ENCODE results near the gene TAB3. TPM values are rescaled to one million over a fixed set of nuclear protein-coding genes. Genes with fewer than 3 reads are reported as not detected.

Gene TAB3
- total RNA-seq, 1 donor from 2014 or later: 13.3 TPM

- peaks cover 6% of the 10 kb centered on the region for H3K9me3 Mint-ChIP-seq
- H3K27me3 Mint-ChIP-seq (ENCODE audit: low read depth): no peaks in the 10 kb centered on the region
- H3K4me1 Mint-ChIP-seq: no peaks in the 10 kb centered on the region
- no peak overlapping the region for H3K4me3 Mint-ChIP-seq
- DNase-seq (ENCODE audit: low read depth, low spot score): no peak
- no peak overlapping the region for H3K27ac Mint-ChIP-seq (ENCODE audit: unreplicated experiment)
- H3K36me3 Mint-ChIP-seq (ENCODE audit: low read depth): no peaks in the 10 kb centered on the region
- no peak for TF ChIP-seq CTCF (conservative IDR thresholded peaks at IDR 0.05)
Measured at GRCh38 chrX:30930679-30931078, 41.6 kb upstream of the TAB3 start.

DNA sequence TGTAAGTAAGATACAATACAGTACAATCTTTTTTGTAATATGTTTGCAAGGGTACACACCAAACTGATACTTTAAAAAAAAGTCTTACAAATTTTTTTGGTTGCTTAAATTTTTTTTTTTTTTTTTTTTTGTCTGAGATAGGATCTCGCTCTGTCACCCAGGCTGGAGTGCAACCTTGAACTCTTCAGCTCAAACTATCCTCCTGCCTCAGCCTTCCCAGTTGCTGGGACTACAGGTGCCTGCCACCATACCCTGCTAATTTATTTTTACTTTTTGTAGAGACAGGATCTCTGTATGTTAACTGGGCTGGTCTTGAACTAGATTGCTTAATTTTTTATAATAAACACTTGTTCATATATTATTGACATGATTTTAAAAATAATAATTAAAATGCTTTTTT, 41.1 kb upstream of the TAB3 start:
- Mint-ChIP-seq H3K36me3 (ENCODE audit: low read depth) (no peaks in the 10 kb centered on the region), H3K4me1 (no peaks in the 10 kb centered on the region), H3K27me3 (ENCODE audit: low read depth) (no peaks in the 10 kb centered on the region), H3K9me3 (peaks cover 6% of the 10 kb centered on the region), H3K4me3 (no peak overlapping the region), H3K27ac (ENCODE audit: unreplicated experiment) (no peak overlapping the region)
- no peak for TF ChIP-seq CTCF (conservative IDR thresholded peaks at IDR 0.05)
- no peak for DNase-seq (ENCODE audit: low read depth, low spot score)

DNA sequence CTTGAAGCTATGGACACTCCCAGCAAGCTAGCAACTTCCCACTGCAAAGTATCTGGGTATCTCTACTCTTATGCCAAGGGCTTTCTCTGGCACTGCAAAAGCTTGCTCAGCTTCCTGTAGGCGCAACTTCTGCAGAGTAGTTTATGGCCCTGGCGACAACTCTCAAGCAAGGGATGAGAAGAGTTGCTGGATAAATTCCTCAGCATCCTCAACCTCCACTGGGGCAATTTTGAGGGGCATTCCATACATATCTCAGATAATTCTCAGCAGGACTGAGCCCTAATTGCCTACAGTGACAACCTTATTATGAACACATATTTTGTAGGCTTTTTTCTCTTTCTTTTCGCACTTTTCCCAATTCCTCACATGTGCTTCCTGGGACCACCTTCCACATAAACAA, 31.2 kb upstream of the TAB3 start:
- Mint-ChIP-seq H3K36me3 (ENCODE audit: low read depth) (no peaks in the 10 kb centered on the region), H3K4me1 (no peaks in the 10 kb centered on the region), H3K9me3 (peaks cover 12% of the 10 kb centered on the region), H3K4me3 (no peak overlapping the region), H3K27ac (ENCODE audit: unreplicated experiment) (no peak overlapping the region), H3K27me3 (ENCODE audit: low read depth) (no peaks in the 10 kb centered on the region)
- DNase-seq (ENCODE audit: low read depth, low spot score): no peak
- no peak for TF ChIP-seq CTCF (conservative IDR thresholded peaks at IDR 0.05)

DNA sequence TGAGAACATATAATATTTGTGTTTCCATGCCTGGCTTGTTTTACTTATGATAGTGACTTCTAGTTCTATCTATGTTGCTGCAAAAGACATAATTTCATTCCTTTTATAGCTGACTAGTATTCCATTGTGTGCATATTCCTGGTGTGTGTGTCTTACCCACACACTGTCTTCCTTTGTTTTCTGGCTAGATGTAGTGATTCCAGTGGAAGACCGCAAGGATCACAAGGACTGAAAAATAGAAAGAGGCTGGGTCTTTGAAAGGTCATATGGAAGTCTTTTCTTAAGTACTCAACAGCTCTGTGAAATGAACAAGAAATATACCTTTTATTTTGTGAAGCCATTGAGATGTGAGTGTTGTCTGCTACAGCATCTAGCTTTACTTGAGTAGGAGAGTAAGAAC, 29.4 kb upstream of the TAB3 start:
- DNase-seq (ENCODE audit: low read depth, low spot score): no peak
- Mint-ChIP-seq H3K4me1 (no peaks in the 10 kb centered on the region), H3K36me3 (ENCODE audit: low read depth) (no peaks in the 10 kb centered on the region), H3K27me3 (ENCODE audit: low read depth) (no peaks in the 10 kb centered on the region), H3K9me3 (peaks cover 8% of the 10 kb centered on the region), H3K4me3 (no peak overlapping the region), H3K27ac (ENCODE audit: unreplicated experiment) (no peak overlapping the region)
- no peak for TF ChIP-seq CTCF (conservative IDR thresholded peaks at IDR 0.05)

- DNase-seq (ENCODE audit: low read depth, low spot score): no peak
- peaks cover 12% of the 10 kb centered on the region for H3K4me1 Mint-ChIP-seq
- H3K4me3 Mint-ChIP-seq: no peak overlapping the region
- H3K27me3 Mint-ChIP-seq (ENCODE audit: low read depth): no peaks in the 10 kb centered on the region
- no peaks in the 10 kb centered on the region for H3K36me3 Mint-ChIP-seq (ENCODE audit: low read depth)
- no peak overlapping the region for H3K27ac Mint-ChIP-seq (ENCODE audit: unreplicated experiment)
- TF ChIP-seq CTCF (conservative IDR thresholded peaks at IDR 0.05): no peak
- H3K9me3 Mint-ChIP-seq: peaks cover 15% of the 10 kb centered on the region
Measured at GRCh38 chrX:30913492-30913891, 24.4 kb upstream of the TAB3 start.
